ENCODE results near the gene ATP13A2.

The ATP13A2 gene, protein sequence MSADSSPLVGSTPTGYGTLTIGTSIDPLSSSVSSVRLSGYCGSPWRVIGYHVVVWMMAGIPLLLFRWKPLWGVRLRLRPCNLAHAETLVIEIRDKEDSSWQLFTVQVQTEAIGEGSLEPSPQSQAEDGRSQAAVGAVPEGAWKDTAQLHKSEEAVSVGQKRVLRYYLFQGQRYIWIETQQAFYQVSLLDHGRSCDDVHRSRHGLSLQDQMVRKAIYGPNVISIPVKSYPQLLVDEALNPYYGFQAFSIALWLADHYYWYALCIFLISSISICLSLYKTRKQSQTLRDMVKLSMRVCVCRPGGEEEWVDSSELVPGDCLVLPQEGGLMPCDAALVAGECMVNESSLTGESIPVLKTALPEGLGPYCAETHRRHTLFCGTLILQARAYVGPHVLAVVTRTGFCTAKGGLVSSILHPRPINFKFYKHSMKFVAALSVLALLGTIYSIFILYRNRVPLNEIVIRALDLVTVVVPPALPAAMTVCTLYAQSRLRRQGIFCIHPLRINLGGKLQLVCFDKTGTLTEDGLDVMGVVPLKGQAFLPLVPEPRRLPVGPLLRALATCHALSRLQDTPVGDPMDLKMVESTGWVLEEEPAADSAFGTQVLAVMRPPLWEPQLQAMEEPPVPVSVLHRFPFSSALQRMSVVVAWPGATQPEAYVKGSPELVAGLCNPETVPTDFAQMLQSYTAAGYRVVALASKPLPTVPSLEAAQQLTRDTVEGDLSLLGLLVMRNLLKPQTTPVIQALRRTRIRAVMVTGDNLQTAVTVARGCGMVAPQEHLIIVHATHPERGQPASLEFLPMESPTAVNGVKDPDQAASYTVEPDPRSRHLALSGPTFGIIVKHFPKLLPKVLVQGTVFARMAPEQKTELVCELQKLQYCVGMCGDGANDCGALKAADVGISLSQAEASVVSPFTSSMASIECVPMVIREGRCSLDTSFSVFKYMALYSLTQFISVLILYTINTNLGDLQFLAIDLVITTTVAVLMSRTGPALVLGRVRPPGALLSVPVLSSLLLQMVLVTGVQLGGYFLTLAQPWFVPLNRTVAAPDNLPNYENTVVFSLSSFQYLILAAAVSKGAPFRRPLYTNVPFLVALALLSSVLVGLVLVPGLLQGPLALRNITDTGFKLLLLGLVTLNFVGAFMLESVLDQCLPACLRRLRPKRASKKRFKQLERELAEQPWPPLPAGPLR

DNA sequence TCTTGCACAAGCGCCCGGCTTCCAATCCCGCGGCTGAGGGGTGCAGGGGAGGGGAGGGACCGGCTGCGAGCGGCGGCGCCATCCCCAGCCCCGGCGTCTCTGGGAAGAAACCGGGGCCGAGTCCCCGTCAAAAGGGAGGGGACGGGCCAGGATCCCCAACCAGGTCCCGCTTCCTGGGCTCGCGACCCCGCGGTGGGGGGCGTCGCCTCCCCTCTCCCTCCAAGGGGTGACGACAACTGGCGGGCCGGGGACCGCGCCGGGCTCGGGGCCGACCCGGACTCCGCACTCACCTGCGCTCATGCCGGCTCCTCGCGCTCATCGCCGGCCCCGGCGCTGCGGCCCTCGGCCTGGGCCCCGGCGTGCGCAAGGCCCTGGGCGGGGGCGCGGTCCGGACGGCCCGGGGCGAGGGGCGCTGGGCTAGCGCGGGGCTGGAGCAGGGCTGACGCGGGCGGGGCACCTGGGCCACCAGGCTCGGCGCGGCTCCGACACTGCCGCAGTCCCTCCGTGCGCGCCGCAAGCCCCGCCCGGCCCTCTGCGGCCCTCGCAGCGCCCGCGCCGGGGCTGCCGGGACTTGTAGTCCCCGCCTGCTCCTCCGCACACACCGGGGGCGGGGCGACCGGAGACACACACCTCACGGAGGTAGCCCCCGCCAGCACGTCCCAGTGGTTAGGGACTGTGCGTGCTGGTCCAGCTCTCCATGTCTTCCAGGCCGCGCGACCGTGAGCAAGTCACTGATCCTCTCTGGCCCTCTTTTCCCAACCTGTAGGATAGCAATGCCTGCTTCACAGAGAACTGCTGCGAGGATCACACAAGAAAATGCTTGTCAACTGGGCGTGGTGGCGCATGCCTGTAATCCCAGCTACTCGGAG is at the start of gene ATP13A2:
ATP13A2 (minus strand) TSS at position 490 of the 869 bp plus-strand sequence; CDS start at position 300, 190 bp downstream.
- Histone ChIP-seq H3K4me1 (ENCODE audit: insufficient read depth, low read length) (peaks cover 39% of the 10 kb centered on the region), H3K36me3 (ENCODE audit: insufficient read depth, low read length) (no peaks in the 10 kb centered on the region), H3K9ac (ENCODE audit: low read depth, low read length) (peak within 1 kb of the TSS; percentile 63), H3K9me3 (ENCODE audit: control insufficient read depth, insufficient read depth, low read length) (no peaks in the 10 kb centered on the region)

DNA sequence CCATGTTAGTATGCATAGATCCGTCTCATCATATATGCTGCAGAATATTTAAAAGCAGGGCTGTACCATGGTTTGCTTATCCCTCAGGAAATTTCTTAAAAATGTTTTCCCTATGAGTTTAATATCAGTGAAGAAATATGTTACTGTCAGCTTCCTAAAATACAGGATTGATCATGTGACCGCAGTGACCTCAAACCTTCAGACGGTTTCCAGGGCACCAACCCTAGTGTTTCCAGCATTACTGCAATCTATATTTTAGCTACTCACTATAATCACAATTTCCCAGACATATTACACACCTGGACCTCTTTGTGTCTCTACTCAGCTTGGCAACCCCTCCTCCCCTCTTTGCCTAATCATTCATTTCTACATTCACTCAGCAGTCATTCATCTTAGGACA is 49.8 kb upstream of the ATP13A2 start:
- H3K36me3 ChIP-seq (ENCODE audit: insufficient read depth, low read length): no peaks in the 10 kb centered on the region; the same call in 1 of the 2 replicates
- H3K4me1 ChIP-seq (ENCODE audit: insufficient read depth, low read length): peaks cover 21% of the 10 kb centered on the region
- no peak overlapping the region for H3K9ac ChIP-seq (ENCODE audit: low read depth, low read length)
- peaks cover 4% of the 10 kb centered on the region; the same call in 1 of the 2 replicates for H3K9me3 ChIP-seq (ENCODE audit: control insufficient read depth, insufficient read depth, low read length)

- Histone ChIP-seq H3K36me3 (ENCODE audit: insufficient read depth, low read length) (no peaks in the 10 kb centered on the region; the same call in 1 of the 2 replicates), H3K4me1 (ENCODE audit: insufficient read depth, low read length) (peaks cover 21% of the 10 kb centered on the region), H3K9ac (ENCODE audit: low read depth, low read length) (0 out of 2 replicates have a peak overlapping the region, but pooled peaks have one; percentile 4), H3K9me3 (ENCODE audit: control insufficient read depth, insufficient read depth, low read length) (peaks cover 2% of the 10 kb centered on the region; the same call in 1 of the 2 replicates)
Observed at GRCh38 chr1:17060306-17060749, 48.6 kb upstream of the ATP13A2 start.

GRCh38 chr1:17059391-17060305 is 47.9 kb upstream of the ATP13A2 start:
- H3K4me1 ChIP-seq (ENCODE audit: insufficient read depth, low read length): peaks cover 21% of the 10 kb centered on the region
- H3K9ac ChIP-seq (ENCODE audit: low read depth, low read length): 0 out of 2 replicates have a peak overlapping the region, but pooled peaks have one; percentile 4
- H3K9me3 ChIP-seq (ENCODE audit: control insufficient read depth, insufficient read depth, low read length): no peaks in the 10 kb centered on the region
- H3K36me3 ChIP-seq (ENCODE audit: insufficient read depth, low read length): no peaks in the 10 kb centered on the region

DNA sequence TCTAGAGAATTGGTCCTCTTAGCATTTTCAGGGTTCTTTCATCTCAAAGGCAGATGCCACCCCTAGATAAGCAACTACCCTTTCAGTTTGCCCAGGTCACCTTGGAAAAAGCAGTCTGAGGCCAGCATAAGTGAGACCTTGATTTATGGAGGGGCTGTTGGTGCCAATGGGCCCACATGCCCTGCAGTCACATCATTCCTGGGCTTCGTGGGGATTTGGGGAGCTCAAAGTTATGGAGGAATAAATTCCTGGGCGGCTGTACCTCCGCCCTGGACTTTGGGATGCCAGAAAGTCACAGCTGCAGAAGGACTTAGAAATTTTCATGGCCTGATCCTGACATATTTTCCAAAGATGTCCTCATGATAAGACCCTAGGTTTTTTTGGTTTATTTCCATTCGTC is 44.8 kb upstream of the ATP13A2 start:
- Histone ChIP-seq H3K9ac (ENCODE audit: low read depth, low read length) (no peak overlapping the region), H3K36me3 (ENCODE audit: insufficient read depth, low read length) (no peaks in the 10 kb centered on the region), H3K4me1 (ENCODE audit: insufficient read depth, low read length) (peaks cover 15% of the 10 kb centered on the region), H3K9me3 (ENCODE audit: control insufficient read depth, insufficient read depth, low read length) (no peaks in the 10 kb centered on the region)

GRCh38 chr1:17055801-17056200 is 44.1 kb upstream of the ATP13A2 start:
- no peak overlapping the region for H3K9ac ChIP-seq (ENCODE audit: low read depth, low read length)
- H3K9me3 ChIP-seq (ENCODE audit: control insufficient read depth, insufficient read depth, low read length): no peaks in the 10 kb centered on the region
- H3K4me1 ChIP-seq (ENCODE audit: insufficient read depth, low read length): peaks cover 15% of the 10 kb centered on the region
- H3K36me3 ChIP-seq (ENCODE audit: insufficient read depth, low read length): no peaks in the 10 kb centered on the region; the same call in 1 of the 2 replicates

DNA sequence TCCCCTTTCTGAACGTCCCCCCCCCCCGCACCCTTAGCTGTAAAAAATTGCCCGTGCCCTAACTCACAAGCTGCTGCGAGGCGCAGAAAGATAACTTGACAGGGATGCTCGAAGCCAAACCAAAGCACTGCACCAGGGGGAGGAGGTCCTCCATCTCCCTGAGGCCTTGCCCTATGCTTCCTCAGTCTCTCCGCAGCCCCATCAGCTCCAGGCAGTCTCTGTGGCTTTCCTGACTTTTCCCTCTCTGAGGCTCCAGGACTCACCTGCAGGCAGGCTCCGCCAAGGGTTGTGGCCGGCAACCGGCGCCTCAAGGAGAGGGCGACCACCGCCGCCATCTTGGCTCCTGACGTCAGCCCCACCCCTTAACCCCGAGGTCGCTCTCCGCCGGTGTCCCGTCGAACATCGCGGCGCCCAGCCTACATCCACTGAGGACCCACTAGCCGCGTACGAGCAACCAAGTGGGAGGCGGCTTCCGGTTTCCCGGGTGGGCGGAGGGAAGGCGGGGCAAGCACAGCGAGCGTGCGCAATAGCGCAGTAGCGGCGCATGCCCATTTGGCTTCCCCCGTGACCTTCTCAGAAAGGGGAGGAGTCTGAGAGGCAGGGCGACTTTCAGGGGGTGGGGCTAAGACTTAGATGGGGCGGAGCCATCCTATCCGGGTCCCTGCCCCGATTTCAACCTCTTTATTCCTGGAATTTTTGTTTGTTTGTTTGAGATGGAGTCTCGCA is 42.1 kb upstream of the ATP13A2 start, which contains the start of gene SDHB:
SDHB (minus strand) TSS at position 348 of the 726 bp plus-strand sequence; CDS start at position 335, 13 bp downstream.
- H3K9ac ChIP-seq (ENCODE audit: low read depth, low read length): peak within 1 kb of the TSS; percentile 94
- no peaks in the 10 kb centered on the region for H3K9me3 ChIP-seq (ENCODE audit: control insufficient read depth, insufficient read depth, low read length)
- H3K4me1 ChIP-seq (ENCODE audit: insufficient read depth, low read length): peaks cover 5% of the 10 kb centered on the region; the same call in 1 of the 2 replicates
- no peaks in the 10 kb centered on the region; the same call in 1 of the 2 replicates for H3K36me3 ChIP-seq (ENCODE audit: insufficient read depth, low read length)

- Histone ChIP-seq H3K9ac (ENCODE audit: low read depth, low read length) (peak overlapping the region; percentile 94), H3K36me3 (ENCODE audit: insufficient read depth, low read length) (no peaks in the 10 kb centered on the region; the same call in 1 of the 2 replicates), H3K4me1 (ENCODE audit: insufficient read depth, low read length) (peaks cover 5% of the 10 kb centered on the region; the same call in 1 of the 2 replicates), H3K9me3 (ENCODE audit: control insufficient read depth, insufficient read depth, low read length) (no peaks in the 10 kb centered on the region)
Observed at GRCh38 chr1:17053086-17053684, 41.5 kb upstream of the ATP13A2 start.

GRCh38 chr1:17052641-17053040 is 40.9 kb upstream of the ATP13A2 start:
- Histone ChIP-seq H3K4me1 (ENCODE audit: insufficient read depth, low read length) (peaks cover 5% of the 10 kb centered on the region; the same call in 1 of the 2 replicates), H3K9me3 (ENCODE audit: control insufficient read depth, insufficient read depth, low read length) (no peaks in the 10 kb centered on the region), H3K9ac (ENCODE audit: low read depth, low read length) (peak overlapping the region; percentile 94; the same call in 1 of the 2 replicates), H3K36me3 (ENCODE audit: insufficient read depth, low read length) (no peaks in the 10 kb centered on the region; the same call in 1 of the 2 replicates)

- no peak overlapping the region for H3K9ac ChIP-seq (ENCODE audit: low read depth, low read length)
- H3K9me3 ChIP-seq (ENCODE audit: control insufficient read depth, insufficient read depth, low read length): no peaks in the 10 kb centered on the region
- no peaks in the 10 kb centered on the region; the same call in 1 of the 2 replicates for H3K36me3 ChIP-seq (ENCODE audit: insufficient read depth, low read length)
- peaks cover 5% of the 10 kb centered on the region; the same call in 1 of the 2 replicates for H3K4me1 ChIP-seq (ENCODE audit: insufficient read depth, low read length)
Observed at GRCh38 chr1:17052038-17052437, 40.3 kb upstream of the ATP13A2 start.

GRCh38 chr1:17047924-17048323 is 36.2 kb upstream of the ATP13A2 start:
- Histone ChIP-seq H3K9me3 (ENCODE audit: control insufficient read depth, insufficient read depth, low read length) (no peaks in the 10 kb centered on the region), H3K36me3 (ENCODE audit: insufficient read depth, low read length) (peaks cover 8% of the 10 kb centered on the region), H3K9ac (ENCODE audit: low read depth, low read length) (no peak overlapping the region), H3K4me1 (ENCODE audit: insufficient read depth, low read length) (peaks cover 4% of the 10 kb centered on the region; the same call in 1 of the 2 replicates)

All from ES-I3 (cell line).